Activated CD8-positive, alpha-beta T cell treated with anti-CD3 and anti-CD28 coated beads for 36 hours (primary cell): ENCODE results near the gene PAX8. TPM values are rescaled to one million over a fixed set of nuclear protein-coding genes. Genes with fewer than 3 reads are reported as not detected.

Experiments
- ATAC-seq: fragments of 200-7000 bp; cut with Tn5 transposase; one replicate; pipeline ENCODE4 v1.10.0; 2021; ENCODE audit warnings: mild to moderate bottlenecking, moderate library complexity
- CTCF ChIA-PET: fragments of 350-600 bp; sonication (Branson Sonifier 250); formaldehyde crosslinking; loops from one replicate; lab custom pipeline; 2021; ENCODE audit warnings: antibody characterized with exemption; lab: Charles Lee
- POLR2A ChIA-PET: fragments of 350-600 bp; sonication (Branson Sonifier 250); formaldehyde crosslinking; loops from one replicate; lab custom pipeline; 2021; ENCODE audit warnings: antibody characterized with exemption; lab: Charles Lee
- DNase-seq: peaks from one replicate; pipeline ENCODE4 v3.0.0-alpha.2; 2020
- H3K27ac Mint-ChIP-seq: one replicate; pipeline ENCODE4 v1.8.0; 2021; ENCODE audit warnings: mild to moderate bottlenecking, mixed read lengths
- H3K27me3 Mint-ChIP-seq: one replicate; pipeline ENCODE4 v1.8.0; 2021; ENCODE audit warnings: mixed read lengths
- H3K36me3 Mint-ChIP-seq: one replicate; pipeline ENCODE4 v1.8.0; 2021; ENCODE audit warnings: low read depth, mixed read lengths
- H3K4me1 Mint-ChIP-seq: one replicate; pipeline ENCODE4 v1.8.0; 2021; ENCODE audit warnings: low read depth, mixed read lengths
- H3K4me3 Mint-ChIP-seq: one replicate; pipeline ENCODE4 v1.8.0; 2021; ENCODE audit warnings: mild to moderate bottlenecking, moderate library complexity, mixed read lengths
- H3K9me3 Mint-ChIP-seq: one replicate; pipeline ENCODE4 v1.8.0; 2021; ENCODE audit warnings: mixed read lengths
- intact Hi-C: fragments of 100-400 bp; cut with micrococcal nuclease; formaldehyde crosslinking; loops from one replicate; pipeline ENCODE4 v1.10.0; 2022
- total RNA-seq, 2 experiments: library from RNA; stranded (reverse); gene quantifications; one replicate each; pipeline ENCODE4 v1.2.3, GENCODE V29; 2021
- TF ChIP-seq, protein P1 (sequence below): fragments of 200-600 bp; IDR thresholded peaks from one replicate; pipeline ENCODE4 v1.8.0; 2022; ENCODE audit warnings: antibody characterized with exemption, mild to moderate bottlenecking

PAX8 gene
- total RNA-seq, 2 experiments from 2014 or later = 0.43 to 0.63 TPM

DNA sequence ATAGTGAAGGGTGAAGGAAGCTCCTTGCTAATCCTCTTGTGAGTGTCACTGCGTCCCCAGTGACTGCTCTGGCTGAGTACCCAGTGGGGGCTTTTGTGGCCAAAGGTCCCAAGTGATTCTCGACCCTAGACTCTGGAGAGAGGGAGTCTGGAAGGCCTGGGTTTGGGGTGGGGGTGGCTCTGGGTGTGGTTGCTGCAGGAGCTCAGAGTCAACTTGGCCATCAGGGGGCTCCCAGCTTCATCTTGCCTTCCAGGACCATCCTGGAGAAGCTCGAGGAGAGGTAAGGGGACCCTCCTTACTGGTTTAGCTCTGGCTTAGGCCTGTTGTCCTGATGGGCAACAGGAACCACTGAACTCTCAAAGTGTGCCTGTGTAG is 104.4 kb downstream of the PAX8 start:
- Mint-ChIP-seq H3K4me3 (peak overlapping the region; percentile 84), H3K4me1 (peaks cover 69% of the 10 kb centered on the region), H3K9me3 (peaks cover 10% of the 10 kb centered on the region), H3K27me3 (no peaks in the 10 kb centered on the region), H3K36me3 (peaks cover 82% of the 10 kb centered on the region), H3K27ac (peak overlapping the region; percentile 98)
- CTCF ChIA-PET = interaction anchor here (0.6 to 8.3 kb wide), 16 partner anchors 10 to 216 kb away, joined by 3 to 127 read pairs (median 7); no protein-coding TSS in a partner anchor
- intact Hi-C loops = no loop called here
- peak; percentile 45 for DNase-seq
- POLR2A ChIA-PET = interaction anchor here (0.7 to 5.8 kb wide), 16 partner anchors 10 to 195 kb away, joined by 3 to 58 read pairs (median 5); no protein-coding TSS in a partner anchor
- TF ChIP-seq, protein P1, sequence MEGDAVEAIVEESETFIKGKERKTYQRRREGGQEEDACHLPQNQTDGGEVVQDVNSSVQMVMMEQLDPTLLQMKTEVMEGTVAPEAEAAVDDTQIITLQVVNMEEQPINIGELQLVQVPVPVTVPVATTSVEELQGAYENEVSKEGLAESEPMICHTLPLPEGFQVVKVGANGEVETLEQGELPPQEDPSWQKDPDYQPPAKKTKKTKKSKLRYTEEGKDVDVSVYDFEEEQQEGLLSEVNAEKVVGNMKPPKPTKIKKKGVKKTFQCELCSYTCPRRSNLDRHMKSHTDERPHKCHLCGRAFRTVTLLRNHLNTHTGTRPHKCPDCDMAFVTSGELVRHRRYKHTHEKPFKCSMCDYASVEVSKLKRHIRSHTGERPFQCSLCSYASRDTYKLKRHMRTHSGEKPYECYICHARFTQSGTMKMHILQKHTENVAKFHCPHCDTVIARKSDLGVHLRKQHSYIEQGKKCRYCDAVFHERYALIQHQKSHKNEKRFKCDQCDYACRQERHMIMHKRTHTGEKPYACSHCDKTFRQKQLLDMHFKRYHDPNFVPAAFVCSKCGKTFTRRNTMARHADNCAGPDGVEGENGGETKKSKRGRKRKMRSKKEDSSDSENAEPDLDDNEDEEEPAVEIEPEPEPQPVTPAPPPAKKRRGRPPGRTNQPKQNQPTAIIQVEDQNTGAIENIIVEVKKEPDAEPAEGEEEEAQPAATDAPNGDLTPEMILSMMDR = no peak
- ATAC-seq = peak; percentile 0

DNA sequence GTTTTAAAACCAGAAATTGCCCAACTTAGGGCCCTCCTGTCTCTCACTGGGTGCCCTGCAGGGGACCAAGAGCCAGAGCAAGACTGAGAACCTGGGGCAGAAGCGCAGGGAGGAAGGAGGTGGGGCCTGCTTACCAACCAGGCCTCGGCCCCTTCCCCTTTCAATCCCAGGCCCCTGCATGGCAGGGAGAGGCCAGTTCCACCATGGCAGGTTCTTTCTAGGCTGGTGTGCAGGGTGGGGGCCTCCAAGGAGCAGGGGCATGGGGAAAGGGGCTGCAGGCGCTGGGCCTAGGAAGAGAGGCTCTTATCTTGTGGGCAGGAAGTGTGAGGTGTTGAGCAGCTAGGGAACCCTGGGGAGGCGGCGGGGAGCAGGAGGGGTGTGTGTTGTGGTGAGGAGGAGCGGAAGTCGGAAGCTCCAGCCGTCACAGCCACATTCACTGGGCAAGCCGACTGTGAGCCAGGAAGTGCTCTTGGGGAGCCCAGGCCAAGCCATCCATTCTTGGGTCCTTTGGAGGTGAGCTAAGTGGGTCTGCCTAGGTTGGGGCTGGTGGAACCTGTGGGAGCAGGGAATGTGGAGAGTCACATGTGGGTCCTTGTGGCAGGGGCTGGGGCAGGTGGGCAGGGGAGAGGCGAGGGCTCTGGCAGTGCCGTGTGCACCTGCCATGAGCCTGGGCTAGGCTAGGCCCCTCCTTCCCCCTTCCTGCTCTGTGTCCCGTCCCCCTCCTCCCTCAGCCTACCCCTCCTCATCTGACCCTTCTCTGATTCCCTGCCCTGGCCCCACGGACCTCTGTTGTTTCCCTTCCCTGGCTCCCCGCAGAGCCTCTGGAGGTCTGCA is 105.0 kb downstream of the PAX8 start, which contains the start of gene PSD4:
Gene PSD4, plus strand, starts transcription at position 430 of the 834 bp plus-strand sequence. CDS start 8,486 bp downstream, outside the sequence.
- ChIA-PET POLR2A (interaction anchor here (0.7 to 5.8 kb wide), 15 partner anchors 9 to 79 kb away, joined by 3 to 58 read pairs (median 5); no protein-coding TSS in a partner anchor), CTCF (interaction anchor here (1.1 to 8.3 kb wide), 11 partner anchors 10 to 216 kb away, joined by 3 to 127 read pairs (median 10); no protein-coding TSS in a partner anchor)
- TF ChIP-seq, protein P1 = no peak
- Mint-ChIP-seq H3K27ac (peak within 1 kb of the TSS; percentile 98), H3K27me3 (no peaks in the 10 kb centered on the region), H3K9me3 (peaks cover 10% of the 10 kb centered on the region), H3K4me3 (peak within 1 kb of the TSS; percentile 84), H3K36me3 (peaks cover 80% of the 10 kb centered on the region), H3K4me1 (peaks cover 68% of the 10 kb centered on the region)
- intact Hi-C loops = no loop called here
- peak; percentile 95 for DNase-seq
- peak; percentile 77 for ATAC-seq

DNA sequence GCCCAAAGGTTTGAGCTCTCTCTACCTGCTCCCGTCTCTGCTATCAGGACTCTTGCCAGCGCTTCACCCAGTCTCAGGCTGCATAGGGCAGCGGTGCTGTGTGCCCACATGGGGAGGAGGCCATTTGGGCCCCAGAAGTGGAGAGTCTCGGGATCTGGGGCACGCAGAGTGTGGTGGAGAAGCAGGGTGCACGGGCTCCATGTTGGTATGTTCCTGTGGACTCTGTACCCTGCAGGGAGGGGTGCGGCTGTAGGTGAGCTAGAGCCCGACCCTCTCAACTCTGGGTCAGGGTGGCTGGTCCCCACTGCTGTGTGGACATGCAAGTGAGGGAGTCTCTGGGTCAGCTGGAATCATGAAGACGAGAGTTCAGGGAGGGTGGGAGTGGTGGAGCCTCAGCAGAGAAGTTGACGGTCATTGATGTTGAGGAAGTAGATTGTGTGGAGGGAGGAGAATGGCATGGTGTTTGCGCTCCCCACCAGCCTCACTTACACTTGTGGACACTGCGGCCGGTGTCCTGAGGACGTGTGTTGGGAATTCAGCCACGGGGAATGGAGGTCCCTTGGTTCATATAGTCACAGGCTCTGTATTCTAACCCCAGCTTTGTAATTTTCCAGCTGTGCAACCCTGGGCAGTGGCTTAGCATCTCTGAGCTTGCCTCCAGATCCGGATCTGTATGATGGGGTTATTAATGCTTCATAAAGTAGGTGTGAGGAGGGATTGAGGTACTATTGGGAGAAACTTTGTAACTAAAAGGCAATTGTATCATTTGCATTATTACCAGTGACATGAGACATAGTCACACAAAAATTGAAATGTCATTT is 105.8 kb downstream of the PAX8 start:
- ChIA-PET POLR2A (interaction anchor here (0.6 to 5.8 kb wide), 12 partner anchors 8 to 527 kb away, joined by 3 to 58 read pairs (median 12); no protein-coding TSS in a partner anchor), CTCF (interaction anchor here (2.4 to 8.3 kb wide), 7 partner anchors 9 to 93 kb away, joined by 8 to 127 read pairs (median 22); no protein-coding TSS in a partner anchor)
- Mint-ChIP-seq H3K4me3 (peak overlapping the region; percentile 84), H3K27ac (peak overlapping the region; percentile 98), H3K9me3 (peaks cover 10% of the 10 kb centered on the region), H3K4me1 (peaks cover 68% of the 10 kb centered on the region), H3K27me3 (no peaks in the 10 kb centered on the region), H3K36me3 (peaks cover 72% of the 10 kb centered on the region)
- no peak for ATAC-seq
- TF ChIP-seq, protein P1 = no peak
- intact Hi-C loops = no loop called here
- DNase-seq = no peak

- DNase-seq (peak; percentile 38), ATAC-seq (no peak)
- intact Hi-C loops = no loop called here
Observed at GRCh38 chr2:113171334-113172075, 107.2 kb downstream of the PAX8 start.

More at GRCh38 chr2:113171334-113172075, 107.2 kb downstream of the PAX8 start:
- H3K4me3 Mint-ChIP-seq = no peak overlapping the region
- no peaks in the 10 kb centered on the region for H3K27me3 Mint-ChIP-seq
- CTCF ChIA-PET = interaction anchor here (1.7 to 8.3 kb wide), 4 partner anchors 7 to 34 kb away, joined by 6 to 127 read pairs (median 38); no protein-coding TSS in a partner anchor
- peaks cover 58% of the 10 kb centered on the region for H3K36me3 Mint-ChIP-seq
- POLR2A ChIA-PET = interaction anchor here (0.6 to 5.8 kb wide), 5 partner anchors 7 to 14 kb away, joined by 3 to 58 read pairs (median 16); no protein-coding TSS in a partner anchor
- H3K9me3 Mint-ChIP-seq = peaks cover 10% of the 10 kb centered on the region
- TF ChIP-seq, protein P1 = no peak
- peak overlapping the region; percentile 82 for H3K27ac Mint-ChIP-seq
- H3K4me1 Mint-ChIP-seq = peaks cover 66% of the 10 kb centered on the region
